H1 (cell line): ENCODE results near the gene RPTOR. TPM values are rescaled to one million over a fixed set of nuclear protein-coding genes. Genes with fewer than 3 reads are reported as not detected.

Experiments
- EZH2 ChIP-seq: fragments of 200-600 bp; sonication (generic); IDR thresholded peaks from 2 replicates; pipeline ENCODE4 v1.7.1; 2012; ENCODE audit warnings: low read depth, mild to moderate bottlenecking, moderate library complexity, low read length, inconsistent platforms; ENCODE audit not compliant: severe bottlenecking
- GTF2F1 ChIP-seq: IDR thresholded peaks from 2 replicates; pipeline ENCODE4 v1.6.1; 2012; ENCODE audit warnings: low read depth, low read length, improper control_type of control experiment, borderline replicate concordance
- NRF1 ChIP-seq: IDR thresholded peaks from 2 replicates; pipeline ENCODE4 v1.6.1; 2011; ENCODE audit warnings: mild to moderate bottlenecking, low read depth, low read length, improper control_type of control experiment
- polyA plus RNA-seq, 7 experiments: library from polyadenylated mRNA; depleted of rRNA in 3 of 7; stranded (reverse) in 5 of 7; unstranded in 2 of 7; fragments of >200 nt in 5 of 7; fragments of 200-250 nt in 2 of 7; gene quantifications; 1 replicate in 5 of 7; 2 replicates in 1 of 7; 4 replicates in 1 of 7; pipeline versions ENCODE4 v1.2.1 to v1.2.3, GENCODE V29; 2011 to 2013; ENCODE audit warnings: missing spikeins in 2 of 7, mixed read lengths in 2 of 7
- total RNA-seq: library from RNA; stranded (reverse); fragmentation: NEBNext Ultra II Directional; extraction: Animal tissue kit (Norgen Biotek cat#: 25700); gene quantifications from 2 replicates; pipeline ENCODE4 v1.2.1, GENCODE V29; 2021

RPTOR gene
- total and polyA plus RNA-seq, 2 of the 8 experiments (the other 6 are each of a cell fraction or from before 2014, with no cell fraction given), result 6.9 to 28.7 TPM

DNA sequence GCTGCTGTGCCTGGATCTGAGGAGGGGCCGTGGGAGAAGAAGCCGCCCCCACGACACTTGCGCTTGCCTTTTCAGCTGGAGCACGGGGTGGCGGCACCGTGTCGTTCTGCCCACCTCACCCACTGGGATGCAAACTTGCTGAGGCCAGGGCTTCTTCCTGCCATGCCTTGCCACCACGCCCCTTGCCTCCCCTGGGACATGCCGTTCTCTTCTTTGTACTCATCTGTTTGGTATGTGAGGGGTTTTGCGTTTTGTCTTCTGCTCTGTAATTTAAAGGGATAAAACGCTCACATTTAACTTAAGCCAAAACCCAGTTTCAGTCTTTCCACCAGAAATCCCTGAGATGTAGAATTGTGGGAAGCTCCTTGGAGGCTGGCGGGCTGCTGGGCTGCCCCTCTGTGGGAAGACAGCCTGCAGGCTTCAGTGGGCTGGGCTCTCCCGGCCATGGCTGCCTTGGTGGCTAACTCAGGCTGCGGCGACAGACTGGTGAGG, 180.2 kb downstream of the RPTOR start (continued):
- TF ChIP-seq GTF2F1 (no peak), EZH2 (no peak), NRF1 (no peak)
